ENCODE data around the gene SAMD8.
"Not testable (repeated sequence)": the region's sequence is repeated elsewhere in the genome, so short reads cannot be mapped to it uniquely, and the experiment has no call there.

Gene SAMD8

DNA sequence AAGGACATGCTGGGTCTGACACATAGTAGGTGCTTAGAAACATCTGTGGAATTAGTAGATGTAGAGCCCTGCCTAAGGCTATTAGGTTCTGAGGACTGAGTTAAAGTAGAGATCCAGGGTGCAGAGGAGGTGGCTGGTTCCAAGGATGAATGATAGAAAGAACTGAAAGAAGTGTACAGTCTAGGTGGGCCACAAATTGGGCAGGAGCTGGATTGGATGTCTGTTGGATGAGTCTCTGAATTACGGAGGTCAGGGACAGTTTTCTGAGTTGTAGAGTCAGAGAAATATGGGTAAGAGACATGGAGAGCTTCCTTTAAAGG is 2.0 kb upstream of the SAMD8 start:
- H3K27ac Mint-ChIP-seq, result peak overlapping the region; percentile 82
- no peaks in the 10 kb centered on the region for H3K27me3 Mint-ChIP-seq
- no peak overlapping the region for H3K4me3 Mint-ChIP-seq
- peaks cover 7% of the 10 kb centered on the region for H3K36me3 Mint-ChIP-seq (ENCODE audit: low read depth)
- H3K4me1 Mint-ChIP-seq (ENCODE audit: low read depth), result peaks cover 45% of the 10 kb centered on the region
- H3K9me3 Mint-ChIP-seq, result no peaks in the 10 kb centered on the region

DNA sequence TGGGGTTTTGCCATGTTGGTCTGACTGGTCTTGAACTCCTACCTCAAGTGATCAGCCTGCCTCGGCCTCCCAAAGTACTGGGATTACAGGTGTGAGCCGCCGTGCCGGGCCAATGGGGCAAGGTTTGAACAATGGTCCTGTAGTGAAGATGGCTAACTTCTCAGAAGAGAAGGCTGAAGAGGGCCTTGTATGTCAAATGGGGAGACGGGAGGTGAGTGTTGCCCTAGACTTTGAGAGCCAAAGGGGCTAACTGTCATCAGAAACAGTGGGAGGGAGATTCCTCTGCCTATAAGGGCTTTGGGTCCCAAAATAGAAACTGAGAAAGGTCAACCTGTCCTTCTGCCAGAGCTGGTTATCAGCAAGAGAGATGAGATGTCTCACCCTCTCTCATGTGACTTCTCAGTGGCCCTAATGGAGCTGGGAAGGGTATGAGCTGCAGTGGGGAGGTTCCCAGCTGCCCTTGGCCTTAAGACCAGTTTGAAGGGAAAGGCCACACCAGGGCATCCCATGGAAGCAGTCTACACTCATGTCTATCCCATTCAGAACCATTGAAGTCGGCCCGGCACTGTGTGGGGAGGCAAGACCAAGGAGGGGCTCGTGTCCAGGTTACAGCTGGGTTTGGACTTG is 1.3 kb upstream of the SAMD8 start:
- Mint-ChIP-seq H3K9me3 (no peaks in the 10 kb centered on the region), H3K27me3 (no peaks in the 10 kb centered on the region), H3K4me3 (peak overlapping the region; percentile 97), H3K4me1 (ENCODE audit: low read depth) (peaks cover 52% of the 10 kb centered on the region), H3K27ac (peak overlapping the region; percentile 90), H3K36me3 (ENCODE audit: low read depth) (peaks cover 14% of the 10 kb centered on the region)

DNA sequence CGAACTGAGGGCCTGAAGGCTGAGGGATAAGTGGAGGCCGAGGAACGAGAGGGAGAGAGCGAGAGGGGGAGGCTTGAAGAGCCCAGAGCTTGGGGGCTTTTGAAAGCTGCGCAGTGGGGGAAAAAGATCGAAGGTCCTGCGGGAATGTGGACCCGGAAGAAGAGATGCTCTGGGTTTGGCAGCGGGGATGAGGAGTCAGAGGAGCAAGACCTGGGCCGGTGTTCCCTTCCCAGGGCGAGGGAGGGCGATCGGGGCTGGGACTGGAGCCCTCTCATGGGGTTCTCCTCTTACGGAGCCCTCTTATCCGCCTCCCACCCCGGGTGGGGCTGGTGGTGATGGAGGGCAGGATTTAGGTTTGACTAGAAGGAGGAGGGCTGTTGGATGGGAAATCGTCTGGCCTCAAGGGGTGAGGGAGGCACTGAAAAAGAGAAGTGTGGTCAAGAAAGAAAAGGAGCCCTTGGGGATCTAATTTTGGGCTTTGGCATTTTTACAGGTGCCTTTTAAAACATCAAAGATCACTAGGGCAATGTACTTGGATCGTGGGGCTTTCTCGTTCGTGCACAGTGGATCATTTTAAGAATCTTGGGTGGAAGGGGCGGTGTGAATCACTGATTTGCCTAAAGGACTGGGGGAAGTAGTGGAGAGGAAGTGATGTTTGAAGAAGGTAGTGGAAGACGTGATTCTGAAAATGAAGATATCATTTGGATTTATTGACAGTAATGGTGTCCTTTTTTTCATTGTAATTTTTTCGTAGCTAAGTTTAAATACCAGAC is 637 bp downstream of the SAMD8 start:
- Mint-ChIP-seq H3K27ac (peak overlapping the region; percentile 94), H3K4me1 (ENCODE audit: low read depth) (peaks cover 65% of the 10 kb centered on the region), H3K9me3 (no peaks in the 10 kb centered on the region), H3K27me3 (no peaks in the 10 kb centered on the region), H3K4me3 (peak overlapping the region; percentile 97), H3K36me3 (ENCODE audit: low read depth) (peaks cover 19% of the 10 kb centered on the region)

DNA sequence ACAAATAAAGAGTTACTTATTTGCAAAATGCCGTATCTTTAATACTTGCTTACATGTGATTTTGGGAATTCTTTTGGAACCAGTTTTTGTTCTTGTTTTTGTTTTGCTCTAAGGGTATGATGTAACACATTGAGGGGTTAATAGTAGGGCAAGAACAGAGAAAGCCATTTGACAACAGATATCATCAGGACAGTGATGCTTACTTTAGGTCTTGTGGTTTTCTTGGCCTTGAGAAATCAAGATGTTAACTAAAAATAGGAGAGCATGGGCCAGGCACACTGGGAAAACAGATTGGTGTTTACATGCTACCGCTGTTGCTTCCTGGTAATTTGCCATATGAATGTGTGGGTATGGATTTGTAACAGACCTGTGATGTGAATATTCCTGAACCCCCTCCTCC is 3.7 kb downstream of the SAMD8 start:
- Mint-ChIP-seq H3K27me3 (no peaks in the 10 kb centered on the region), H3K4me3 (no peak overlapping the region), H3K27ac (no peak overlapping the region), H3K4me1 (ENCODE audit: low read depth) (peaks cover 65% of the 10 kb centered on the region), H3K9me3 (no peaks in the 10 kb centered on the region), H3K36me3 (ENCODE audit: low read depth) (peaks cover 19% of the 10 kb centered on the region)

DNA sequence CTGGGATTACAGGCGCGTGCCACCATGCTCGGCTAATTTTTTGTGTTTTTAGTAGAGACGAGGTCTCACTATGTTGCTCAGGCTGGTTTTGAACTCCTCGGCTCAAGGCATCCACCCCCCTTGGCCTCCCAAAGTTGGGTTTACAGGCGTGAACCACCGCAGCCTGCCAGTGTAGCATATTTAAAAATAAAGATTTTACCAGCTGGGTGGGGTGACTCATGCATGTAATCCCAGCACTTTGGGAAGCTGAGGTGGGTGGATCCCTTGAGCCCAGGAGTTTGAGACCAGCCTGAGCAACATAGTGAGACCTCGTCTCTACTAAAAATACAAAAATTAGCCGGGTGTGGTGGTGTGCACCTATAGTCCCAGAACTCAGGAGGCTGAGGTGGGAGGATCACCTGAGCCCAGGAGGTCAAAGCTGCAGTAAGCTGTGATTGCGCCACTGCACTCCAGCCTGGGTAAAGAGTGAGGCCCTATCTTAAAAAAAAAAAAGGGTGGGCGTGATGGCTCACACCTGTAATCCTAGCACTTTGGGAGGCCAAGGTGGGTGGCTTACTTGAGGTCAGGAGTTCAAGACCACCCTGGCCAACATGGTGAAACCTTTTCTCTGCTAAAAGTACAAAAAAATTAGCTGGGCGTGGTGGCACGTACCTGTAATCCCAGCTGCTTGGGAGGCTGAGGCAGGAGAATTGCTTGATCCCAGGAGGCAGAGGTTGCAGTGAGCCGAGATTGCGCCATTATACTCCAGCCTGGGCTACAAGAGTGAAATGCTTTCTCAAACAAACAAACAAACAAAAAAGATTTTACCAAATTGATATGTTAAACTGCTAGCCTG is 5.7 kb downstream of the SAMD8 start:
- Mint-ChIP-seq H3K36me3 (ENCODE audit: low read depth) (peaks cover 17% of the 10 kb centered on the region), H3K4me1 (ENCODE audit: low read depth) (peaks cover 62% of the 10 kb centered on the region)
- H3K4me3 Mint-ChIP-seq, H3K27ac Mint-ChIP-seq, H3K9me3 Mint-ChIP-seq, H3K27me3 Mint-ChIP-seq: not testable (repeated sequence)

DNA sequence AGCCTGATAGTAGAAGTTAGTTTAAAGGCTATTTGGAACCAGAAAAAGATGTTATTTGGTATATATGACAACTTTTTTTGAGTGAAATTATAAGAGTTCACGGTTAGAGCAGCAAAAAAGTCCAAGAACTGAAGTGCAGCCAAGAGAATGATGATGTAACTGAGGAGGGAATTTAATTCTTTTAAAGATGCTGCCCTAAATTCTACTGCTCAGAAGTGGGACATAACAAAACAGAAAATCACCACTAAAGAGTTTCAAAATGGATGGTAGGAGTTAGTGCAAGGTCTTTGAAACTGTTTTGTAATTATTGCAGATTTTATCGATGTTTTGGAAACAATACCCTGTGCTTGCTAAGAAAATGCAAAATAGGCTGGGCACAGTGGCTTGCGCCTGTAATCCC is 6.5 kb downstream of the SAMD8 start:
- Mint-ChIP-seq H3K36me3 (ENCODE audit: low read depth) (peaks cover 13% of the 10 kb centered on the region), H3K4me3 (no peak overlapping the region), H3K9me3 (no peaks in the 10 kb centered on the region), H3K27ac (peak overlapping the region; percentile 10), H3K27me3 (no peaks in the 10 kb centered on the region), H3K4me1 (ENCODE audit: low read depth) (peaks cover 53% of the 10 kb centered on the region)

DNA sequence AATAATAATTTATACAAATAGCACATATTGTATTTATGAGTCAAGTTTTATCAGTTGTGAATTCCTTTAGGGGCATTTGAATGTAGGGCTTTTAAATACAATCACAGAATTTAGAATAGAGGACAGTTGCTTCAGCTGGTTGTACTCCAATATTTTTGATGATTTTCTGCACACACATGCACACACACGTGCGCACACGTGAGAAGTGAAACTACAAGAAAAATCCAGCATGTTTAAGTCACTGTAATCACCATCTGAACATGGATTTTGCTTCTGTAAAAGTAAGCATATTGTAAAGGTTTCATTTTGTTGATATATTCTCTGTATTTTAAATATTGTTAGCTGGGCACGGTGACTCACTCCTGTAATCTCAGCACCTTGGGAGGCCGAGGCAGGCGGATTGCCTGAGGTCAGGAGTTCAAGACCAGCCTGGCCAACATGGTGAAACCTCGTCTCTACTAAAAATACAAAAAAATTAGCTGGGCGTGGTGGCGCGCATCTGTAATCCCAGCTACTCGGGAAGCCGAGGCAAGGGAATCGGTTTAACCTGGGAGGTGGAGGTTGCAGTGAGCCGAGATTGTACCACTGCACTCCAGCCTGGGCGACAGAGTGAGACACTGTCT is 8.1 kb downstream of the SAMD8 start:
- not testable (repeated sequence) for H3K9me3 Mint-ChIP-seq, H3K4me3 Mint-ChIP-seq, H3K27me3 Mint-ChIP-seq, H3K27ac Mint-ChIP-seq
- Mint-ChIP-seq H3K36me3 (ENCODE audit: low read depth) (peaks cover 23% of the 10 kb centered on the region), H3K4me1 (ENCODE audit: low read depth) (peaks cover 44% of the 10 kb centered on the region)

DNA sequence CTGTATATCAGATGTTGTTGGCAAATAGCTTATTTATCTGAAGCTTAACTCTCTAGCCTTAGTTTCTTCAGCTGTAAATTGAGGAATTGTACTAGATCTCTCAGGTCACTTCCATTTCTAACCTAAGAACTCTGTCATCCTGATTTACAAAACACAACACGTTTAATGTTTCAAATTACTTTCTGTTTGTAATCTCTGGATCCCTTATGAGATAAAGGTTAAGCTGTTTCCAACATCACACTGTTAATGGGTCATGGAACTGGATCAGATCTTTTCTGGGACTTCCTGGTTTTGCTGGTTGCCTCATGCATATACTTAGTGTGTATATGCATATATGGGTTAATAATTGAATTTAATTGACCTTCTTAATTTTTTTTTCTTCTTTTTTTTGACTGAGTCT is 9.9 kb downstream of the SAMD8 start:
- Mint-ChIP-seq H3K9me3 (no peaks in the 10 kb centered on the region), H3K4me1 (ENCODE audit: low read depth) (peaks cover 39% of the 10 kb centered on the region), H3K27ac (no peak overlapping the region), H3K36me3 (ENCODE audit: low read depth) (peaks cover 30% of the 10 kb centered on the region), H3K4me3 (no peak overlapping the region), H3K27me3 (no peaks in the 10 kb centered on the region)

DNA sequence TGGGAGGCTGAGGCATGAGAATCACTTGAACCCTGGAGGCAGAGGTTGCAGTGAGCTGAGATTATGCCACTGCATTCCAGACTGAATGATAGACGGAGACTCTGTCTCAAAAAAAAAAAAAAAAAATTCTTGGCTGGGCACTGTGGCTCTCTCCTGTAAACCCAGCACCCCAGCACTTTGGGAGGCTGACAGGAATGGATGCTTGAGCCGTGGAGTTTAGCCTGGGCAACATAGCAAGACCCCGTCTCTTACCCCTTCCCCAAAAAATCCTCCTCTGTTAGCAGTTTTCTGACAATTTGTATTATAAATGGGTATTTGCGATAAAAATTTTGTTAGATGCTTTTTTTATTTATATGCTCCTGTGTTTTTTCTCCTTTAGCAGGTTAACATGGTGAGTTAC is 11.0 kb downstream of the SAMD8 start:
- Mint-ChIP-seq H3K4me1 (ENCODE audit: low read depth) (peaks cover 36% of the 10 kb centered on the region), H3K27me3 (no peaks in the 10 kb centered on the region), H3K9me3 (no peaks in the 10 kb centered on the region), H3K36me3 (ENCODE audit: low read depth) (peaks cover 30% of the 10 kb centered on the region), H3K4me3 (no peak overlapping the region), H3K27ac (no peak overlapping the region)

DNA sequence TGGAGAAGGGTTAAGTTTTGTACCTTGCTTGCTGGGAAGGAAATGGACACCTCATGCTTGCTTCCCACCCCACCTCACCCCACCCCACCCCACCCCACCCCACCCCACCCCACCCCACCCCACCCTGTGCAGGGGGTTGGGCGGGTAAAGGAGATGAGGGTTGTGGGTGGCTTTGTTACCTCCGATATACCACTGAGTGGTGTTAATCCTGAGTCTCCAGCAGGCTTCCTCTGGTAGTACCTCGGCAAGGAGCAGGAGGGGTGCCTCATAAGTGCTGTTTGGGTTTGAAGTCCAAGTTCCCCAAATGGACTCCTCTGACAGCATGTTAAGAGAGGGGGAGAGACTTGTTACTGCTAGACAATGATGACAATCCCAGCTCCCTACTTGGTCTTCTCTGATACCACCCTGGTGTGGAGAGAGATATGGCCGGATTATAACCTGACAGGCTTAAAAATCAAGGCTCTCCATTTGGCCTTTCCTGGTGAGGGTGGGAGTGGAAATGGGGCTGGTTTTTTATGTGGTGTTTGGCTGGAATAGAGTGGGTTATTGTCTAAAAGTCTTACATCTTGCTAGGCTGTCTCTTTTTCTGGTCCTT is 11.7 kb downstream of the SAMD8 start:
- Mint-ChIP-seq H3K4me3 (no peak overlapping the region), H3K9me3 (no peaks in the 10 kb centered on the region), H3K27me3 (no peaks in the 10 kb centered on the region), H3K36me3 (ENCODE audit: low read depth) (peaks cover 30% of the 10 kb centered on the region), H3K4me1 (ENCODE audit: low read depth) (peaks cover 32% of the 10 kb centered on the region), H3K27ac (no peak overlapping the region)

DNA sequence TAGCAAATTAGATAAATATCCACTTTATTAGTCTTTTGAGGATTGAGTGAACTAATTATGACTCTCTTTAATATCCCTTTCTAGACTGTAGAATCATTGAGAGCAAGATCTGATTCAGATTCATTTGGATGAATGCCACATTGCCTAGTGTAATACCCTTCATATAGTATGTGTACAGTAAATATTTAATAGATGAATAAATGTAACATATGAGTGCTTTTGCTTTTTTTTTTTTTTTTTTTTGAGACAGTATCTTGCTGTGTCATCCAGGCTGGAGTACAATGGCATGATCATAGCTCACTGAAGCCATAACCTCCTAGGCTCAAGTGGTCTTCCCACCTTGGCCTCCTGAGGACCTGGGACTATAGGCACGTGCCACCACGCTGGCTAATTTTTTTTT is 14.8 kb downstream of the SAMD8 start:
- H3K4me1 Mint-ChIP-seq (ENCODE audit: low read depth), result peaks cover 42% of the 10 kb centered on the region
- no peaks in the 10 kb centered on the region for H3K9me3 Mint-ChIP-seq
- H3K27ac Mint-ChIP-seq, result no peak overlapping the region
- peaks cover 36% of the 10 kb centered on the region for H3K36me3 Mint-ChIP-seq (ENCODE audit: low read depth)
- H3K4me3 Mint-ChIP-seq, result no peak overlapping the region
- no peaks in the 10 kb centered on the region for H3K27me3 Mint-ChIP-seq

DNA sequence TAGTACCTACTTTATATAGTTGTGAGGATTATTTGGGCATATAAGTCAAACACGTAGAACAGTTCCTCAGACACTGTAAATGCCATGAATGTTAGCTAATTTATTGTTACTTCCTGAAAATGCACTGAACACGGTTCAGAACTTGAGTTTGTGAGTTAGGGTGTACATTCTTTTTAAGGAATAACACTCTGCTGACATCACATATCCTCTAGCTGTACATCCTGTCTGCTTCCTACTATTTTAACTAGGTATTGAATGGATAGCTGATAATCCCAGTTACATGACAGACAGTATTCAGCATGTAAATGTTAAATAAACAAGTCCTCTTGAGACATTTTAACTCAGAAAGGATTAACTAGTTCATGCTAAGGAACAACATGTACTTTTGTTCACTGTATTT is 16.0 kb downstream of the SAMD8 start:
- H3K27me3 Mint-ChIP-seq, result no peaks in the 10 kb centered on the region
- H3K9me3 Mint-ChIP-seq, result no peaks in the 10 kb centered on the region
- peaks cover 45% of the 10 kb centered on the region for H3K36me3 Mint-ChIP-seq (ENCODE audit: low read depth)
- H3K4me3 Mint-ChIP-seq, result no peak overlapping the region
- H3K4me1 Mint-ChIP-seq (ENCODE audit: low read depth), result peaks cover 45% of the 10 kb centered on the region
- no peak overlapping the region for H3K27ac Mint-ChIP-seq

DNA sequence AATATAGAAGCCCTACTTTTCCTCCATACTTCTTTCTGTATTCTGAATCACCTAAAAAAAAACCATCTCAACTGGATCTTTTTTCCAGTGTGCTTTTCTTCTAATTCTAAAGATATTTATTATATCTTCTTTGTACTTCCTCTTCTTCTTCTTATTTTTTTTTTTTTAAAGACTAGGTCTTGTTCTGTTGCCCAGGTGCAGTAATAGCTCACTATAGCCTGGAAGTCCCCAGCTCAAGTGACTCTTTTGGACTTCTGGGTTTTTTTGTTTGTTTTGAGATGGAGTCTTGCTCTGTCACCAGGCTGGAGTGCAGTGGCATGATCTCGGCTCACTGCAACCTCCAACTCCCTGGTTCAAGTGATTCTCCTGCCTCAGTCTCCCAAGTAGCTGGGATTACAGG is 17.5 kb downstream of the SAMD8 start:
- H3K4me3 Mint-ChIP-seq, H3K27me3 Mint-ChIP-seq, H3K9me3 Mint-ChIP-seq, H3K27ac Mint-ChIP-seq: not testable (repeated sequence)
- peaks cover 41% of the 10 kb centered on the region for H3K4me1 Mint-ChIP-seq (ENCODE audit: low read depth)
- H3K36me3 Mint-ChIP-seq (ENCODE audit: low read depth), result peaks cover 46% of the 10 kb centered on the region

DNA sequence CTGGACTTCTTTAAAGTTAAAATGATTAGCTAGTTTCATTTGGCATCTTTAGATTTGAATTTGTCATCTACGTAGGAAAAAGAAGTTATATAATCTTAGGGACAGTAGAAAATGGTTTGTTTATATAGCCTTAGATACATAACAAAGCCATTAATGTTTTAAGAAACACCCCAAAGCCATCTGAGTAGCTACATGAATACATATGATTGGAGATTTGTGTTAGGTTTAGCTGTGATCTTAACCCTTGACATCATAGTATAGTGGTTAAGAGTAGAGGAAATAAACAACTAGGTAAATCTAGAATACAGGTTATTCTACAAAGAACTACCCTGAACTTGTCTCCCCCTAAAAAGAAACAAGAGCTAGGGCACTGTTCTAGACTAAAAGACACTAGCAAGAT is 18.1 kb downstream of the SAMD8 start:
- Mint-ChIP-seq H3K36me3 (ENCODE audit: low read depth) (peaks cover 41% of the 10 kb centered on the region), H3K4me3 (no peak overlapping the region), H3K27me3 (no peaks in the 10 kb centered on the region), H3K9me3 (no peaks in the 10 kb centered on the region), H3K4me1 (ENCODE audit: low read depth) (peaks cover 42% of the 10 kb centered on the region), H3K27ac (peak overlapping the region; percentile 40)

DNA sequence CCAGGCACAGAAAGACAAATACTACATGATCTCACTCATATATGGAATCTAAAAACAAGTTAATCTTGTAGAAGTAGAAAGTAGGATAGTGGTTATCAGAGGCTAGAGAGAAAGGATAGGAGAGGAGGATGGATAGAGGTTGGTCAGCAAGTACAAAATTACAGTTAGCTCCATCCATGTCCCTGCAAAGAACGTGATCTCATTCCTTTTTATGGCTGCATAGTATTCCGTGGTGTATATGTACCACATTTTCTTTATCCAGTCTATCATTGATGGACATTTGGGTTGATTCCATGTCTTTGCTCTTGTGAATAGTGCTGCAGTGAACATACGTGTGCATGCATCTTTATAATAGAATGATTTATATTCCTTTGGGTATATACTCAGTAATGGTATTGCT is 22.2 kb downstream of the SAMD8 start:
- not testable (repeated sequence) for H3K9me3 Mint-ChIP-seq
- H3K36me3 Mint-ChIP-seq (ENCODE audit: low read depth), result peaks cover 24% of the 10 kb centered on the region

More for the DNA sequence above, 22.2 kb downstream of the SAMD8 start:
- not testable (repeated sequence) for H3K27me3 Mint-ChIP-seq, H3K27ac Mint-ChIP-seq, H3K4me3 Mint-ChIP-seq
- peaks cover 56% of the 10 kb centered on the region for H3K4me1 Mint-ChIP-seq (ENCODE audit: low read depth)

Measured in stimulated activated naive CD8-positive, alpha-beta T cell treated with anti-CD3 and anti-CD28 coated beads, Interleukin-15, Interleukin-2, amounts not matched to agents 100 ng/mL and 50 ng/mL, for 24 hours (primary cell).